Measurements from ENCODE around the gene BSG. TPM values are rescaled to one million over a fixed set of nuclear protein-coding genes. Genes with fewer than 3 reads are reported as not detected.

The BSG gene
- total and polyA plus RNA-seq, 2 of the 4 experiments (the other 2 are of a cell fraction) = 130 to 698 TPM

GRCh38 chr19:579842-580155, 7.4 kb downstream of the BSG start:
- H3K27ac ChIP-seq (ENCODE audit: insufficient read depth, low read length) = no peak overlapping the region
- no peak overlapping the region for H4K91ac ChIP-seq (ENCODE audit: insufficient read depth, low read depth, low read length)
- no peak for TF ChIP-seq NFE2L2 (IDR thresholded peaks at IDR 0.05; ENCODE audit: low read depth, low read length)
- no peak for TF ChIP-seq USF2 (IDR thresholded peaks at IDR 0.05; ENCODE audit: low read depth, low read length)
- TF ChIP-seq CHD1 (IDR thresholded peaks at IDR 0.05; ENCODE audit: low read depth, low read length) = no peak
- no peak for TF ChIP-seq RCOR1 (IDR thresholded peaks at IDR 0.05; ENCODE audit: insufficient replicate concordance, low read length)
- TF ChIP-seq CTCF (conservative IDR thresholded peaks at IDR 0.05; ENCODE audit: low read depth, low read length) = no peak
- TF ChIP-seq ELK1 (IDR thresholded peaks at IDR 0.05; ENCODE audit: borderline replicate concordance, low read depth, low read length) = no peak
- TF ChIP-seq CEBPB (IDR thresholded peaks at IDR 0.05; ENCODE audit: low read depth, low read length) = no peak
- TF ChIP-seq BHLHE40 (IDR thresholded peaks at IDR 0.05; ENCODE audit: low read depth, low read length) = no peak
- no peak for TF ChIP-seq RFX5 (IDR thresholded peaks at IDR 0.05; ENCODE audit: low read depth, low read length)
- no peak for TF ChIP-seq POLR2A (IDR thresholded peaks at IDR 0.05; ENCODE audit: low read depth, low read length)
- TF ChIP-seq SMC3 (IDR thresholded peaks at IDR 0.05; ENCODE audit: low read depth, low read length) = no peak
- no peak for TF ChIP-seq FOS (IDR thresholded peaks at IDR 0.05; ENCODE audit: low read depth, low read length)
- no peak for TF ChIP-seq MXI1 (IDR thresholded peaks at IDR 0.05; ENCODE audit: borderline replicate concordance, low read depth, low read length)
- TF ChIP-seq RAD21 (IDR thresholded peaks at IDR 0.05; ENCODE audit: low read length) = no peak
- TF ChIP-seq MAFK (IDR thresholded peaks at IDR 0.05; ENCODE audit: low read depth, low read length) = no peak
- no peak for TF ChIP-seq MAZ (IDR thresholded peaks at IDR 0.05; ENCODE audit: borderline replicate concordance, low read depth, low read length)
- no peaks in the 10 kb centered on the region for H3K9me3 ChIP-seq (ENCODE audit: control insufficient read depth, insufficient read depth, low read length)
- no peak overlapping the region for H2AK5ac ChIP-seq (ENCODE audit: low read depth, low read length)
- intact Hi-C loops (cut with micrococcal nuclease) = no loop called here
- no peak overlapping the region for H2BK120ac ChIP-seq (ENCODE audit: low read depth, low read length)
- no peak overlapping the region for H3K4ac ChIP-seq (ENCODE audit: low read depth, low read length)
- no peak overlapping the region for H2BK5ac ChIP-seq (ENCODE audit: low read depth, low read length, poor library complexity, severe bottlenecking)
- H2BK15ac ChIP-seq (ENCODE audit: low read depth, low read length) = no peak overlapping the region
- in situ Hi-C loops (cut with MboI; ENCODE audit: low sequenced_read_pairs) = no loop called here
- ATAC-seq (ENCODE audit: low read depth) (no peak), DNase-seq (no peak)
- dilution Hi-C loops (cut with HindIII; ENCODE audit: low sequenced_read_pairs, unreplicated experiment) = no loop called here
- H3K27me3 ChIP-seq (ENCODE audit: control insufficient read depth, insufficient read depth, low read length) = no peaks in the 10 kb centered on the region
- no peak overlapping the region for H3K23ac ChIP-seq (ENCODE audit: low read depth, low read length)
- no peak overlapping the region for H3K14ac ChIP-seq (replicated peaks; ENCODE audit: low read depth, low read length)
- H2AFZ ChIP-seq (replicated peaks; ENCODE audit: low read length, poor library complexity) = no peak overlapping the region
- no peak overlapping the region for H3K4me2 ChIP-seq (ENCODE audit: low read depth, low read length)
- H3K36me3 ChIP-seq (ENCODE audit: control insufficient read depth, insufficient read depth, low read length) = peaks cover 26% of the 10 kb centered on the region; the same call in 1 of the 2 replicates
- H2BK20ac ChIP-seq (ENCODE audit: low read depth, low read length) = no peak overlapping the region
- no peak overlapping the region for H3K56ac ChIP-seq (ENCODE audit: extremely low read depth, insufficient read depth, low read length)
- peaks cover 7% of the 10 kb centered on the region; the same call in 1 of the 2 replicates for H3K9me1 ChIP-seq (ENCODE audit: insufficient read depth, low read length)
- POLR2A ChIA-PET (ENCODE audit: unreplicated experiment) = no interaction called here
- BruUV-seq (replicated peaks) = no TSS peak
- WGBS, 2 experiments (ENCODE audit: extremely low coverage in 2 of 2, insufficient read length in 1 of 2) = 96% methylated on average over 4 of the region's 11 CpGs; no CpG with 5 or more reads in 1 of the 2 experiments
- no peak overlapping the region for H4K8ac ChIP-seq (ENCODE audit: low read depth in 2 of 2, low read length in 2 of 2)
- peaks cover 15% of the 10 kb centered on the region for H3K4me1 ChIP-seq (ENCODE audit: control insufficient read depth, insufficient read depth, low read length)
- no peak overlapping the region for H3K4me3 ChIP-seq (ENCODE audit: insufficient read depth, low read depth, low read length)
- no peak overlapping the region for H3K18ac ChIP-seq (ENCODE audit: low read depth, low read length)
- peaks cover 87% of the 10 kb centered on the region for H4K20me1 ChIP-seq (ENCODE audit: insufficient read depth, low read length)
- CTCF ChIA-PET = no interaction called here
- no peak overlapping the region for H2AK9ac ChIP-seq (replicated peaks; ENCODE audit: low read depth, low read length, poor library complexity)
- no peak overlapping the region for H3K9ac ChIP-seq (ENCODE audit: low read depth, low read length)
- peaks cover 0 to 50% of the 10 kb centered on the region in 2 experiments; a peak in 2 of 4 replicates for H3K79me1 ChIP-seq (ENCODE audit: low read depth in 1 of 2, low read length in 2 of 2)
- H4K5ac ChIP-seq (ENCODE audit: low read depth, low read length) = no peak overlapping the region
